HEK293 (cell line): ENCODE measurements around the gene CLASP1.
"Not testable (repeated sequence)": the region's sequence is repeated elsewhere in the genome, so short reads cannot be mapped to it uniquely, and the experiment has no call there.

Experiments
- CTCF ChIA-PET: fragments of 350-600 bp; formaldehyde crosslinking; extraction: SDS; loops from one replicate; lab custom pipeline; 2021; ENCODE audit warnings: antibody characterized with exemption; lab: Yijun Ruan, JAX
- POLR2A ChIA-PET: fragments of 300-600 bp; formaldehyde crosslinking; extraction: SDS; loops from one replicate; lab custom pipeline; 2020; ENCODE audit warnings: antibody characterized with exemption, inconsistent platforms; lab: Yijun Ruan, JAX
- H3K27ac ChIP-seq: fragments of 200-500 bp; sonication (Bioruptor generic); 2 replicates; pipeline ENCODE4 v1.5.1; 2014; ENCODE audit warnings: low read depth, low read length, control low read depth, inconsistent platforms; ENCODE audit errors: extremely low read depth
- H3K36me3 ChIP-seq, 2 experiments: fragments of 200-500 bp in 1 of 2; sonication (Bioruptor generic) in 1 of 2; 1 replicate in 1 of 2; 2 replicates in 1 of 2; pipeline ENCODE4 v1.5.1; 2014 to 2017; ENCODE audit warnings: inconsistent platforms in 2 of 2, low read length in 2 of 2; ENCODE audit not compliant: control insufficient read depth in 2 of 2, insufficient read depth in 1 of 2
- H3K4me1 ChIP-seq: fragments of 200-500 bp; sonication (Bioruptor generic); 2 replicates; pipeline ENCODE4 v1.5.1; 2014; ENCODE audit warnings: mild to moderate bottlenecking, low read length, inconsistent platforms; ENCODE audit not compliant: control insufficient read depth, insufficient read depth
- H3K4me3 ChIP-seq: 2 replicates; pipeline ENCODE4 v1.5.1; 2011; ENCODE audit warnings: low read depth, mild to moderate bottlenecking, control low read depth, low read length, moderate library complexity
- H3K9me3 ChIP-seq: fragments of 200-500 bp; sonication (Bioruptor generic); 2 replicates; pipeline ENCODE4 v1.5.1; 2014; ENCODE audit warnings: low read depth, low read length, inconsistent platforms; ENCODE audit not compliant: control insufficient read depth, insufficient read depth
- GLI2 ChIP-seq: fragments of 450-650 bp; formaldehyde crosslinking; IDR thresholded peaks from 2 replicates; pipeline ENCODE4; 2017; ENCODE audit warnings: missing biosample characterization, missing genetic modification characterization, low read depth, borderline replicate concordance
- KLF16 ChIP-seq: fragments of 450-650 bp; formaldehyde crosslinking; IDR thresholded peaks from 2 replicates; pipeline ENCODE4 v1.5.1; 2017; ENCODE audit warnings: missing biosample characterization, missing genetic modification characterization
- ZBTB20 ChIP-seq: fragments of 450-650 bp; formaldehyde crosslinking; IDR thresholded peaks from 2 replicates; pipeline ENCODE4 v1.5.1; 2016; ENCODE audit warnings: missing biosample characterization, missing genetic modification characterization
- ZNF140 ChIP-seq: fragments of 450-650 bp; formaldehyde crosslinking; IDR thresholded peaks from 2 replicates; pipeline ENCODE4 v1.5.1; 2016; ENCODE audit warnings: missing biosample characterization, missing genetic modification characterization
- ZNF266 ChIP-seq: fragments of 450-650 bp; formaldehyde crosslinking; IDR thresholded peaks from 2 replicates; pipeline ENCODE4 v1.5.1; 2016; ENCODE audit warnings: missing biosample characterization, missing genetic modification characterization, low read depth
- ZNF670 ChIP-seq: fragments of 450-650 bp; formaldehyde crosslinking; IDR thresholded peaks from 2 replicates; pipeline ENCODE4 v1.5.1; 2016; ENCODE audit warnings: missing biosample characterization, missing genetic modification characterization, low read depth
- ZNF677 ChIP-seq: fragments of 450-650 bp; IDR thresholded peaks from 2 replicates; pipeline ENCODE4 v1.5.0; 2018; ENCODE audit warnings: missing biosample characterization, mild to moderate bottlenecking, missing genetic modification characterization, moderate library complexity
- ZNF792 ChIP-seq: fragments of 450-650 bp; formaldehyde crosslinking; IDR thresholded peaks from 2 replicates; pipeline ENCODE4 v1.5.1; 2016; ENCODE audit warnings: missing biosample characterization, missing genetic modification characterization
- ZNF830 ChIP-seq: fragments of 450-650 bp; IDR thresholded peaks from 2 replicates; pipeline ENCODE4 v1.5.0; 2018; ENCODE audit warnings: missing biosample characterization, missing genetic modification characterization, low read depth, mild to moderate bottlenecking, moderate library complexity
- TF ChIP-seq, protein P1 (sequence below): fragments of 450-650 bp; IDR thresholded peaks from 2 replicates; pipeline ENCODE4 v1.5.1; 2018; ENCODE audit warnings: missing biosample characterization, missing genetic modification characterization
- TF ChIP-seq, protein P2 (sequence below): fragments of 450-650 bp; formaldehyde crosslinking; optimal IDR thresholded peaks from 2 replicates; pipeline ENCODE3; 2016; ENCODE audit warnings: missing biosample characterization, mild to moderate bottlenecking, missing genetic modification characterization
- TF ChIP-seq, protein P3 (sequence below): fragments of 450-650 bp; formaldehyde crosslinking; IDR thresholded peaks from 2 replicates; pipeline ENCODE4 v1.5.1; 2017; ENCODE audit warnings: missing biosample characterization, missing genetic modification characterization
- TF ChIP-seq, protein P4 (sequence below): fragments of 450-650 bp; formaldehyde crosslinking; IDR thresholded peaks from 2 replicates; pipeline ENCODE4 v1.5.1; 2016; ENCODE audit warnings: missing biosample characterization, missing genetic modification characterization
- TF ChIP-seq, protein P5 (sequence below): fragments of 450-650 bp; formaldehyde crosslinking; IDR thresholded peaks from 2 replicates; pipeline ENCODE4 v1.5.0; 2017; ENCODE audit warnings: missing biosample characterization, missing genetic modification characterization, borderline replicate concordance
- TF ChIP-seq, protein P6 (sequence below): fragments of 450-650 bp; formaldehyde crosslinking; IDR thresholded peaks from 2 replicates; pipeline ENCODE4 v1.5.1; 2016; ENCODE audit warnings: missing biosample characterization, missing genetic modification characterization
- TF ChIP-seq, protein P7 (sequence below): fragments of 450-650 bp; formaldehyde crosslinking; IDR thresholded peaks from 2 replicates; pipeline ENCODE4 v1.5.1; 2016; ENCODE audit warnings: missing biosample characterization, missing genetic modification characterization
- TF ChIP-seq, protein P8 (sequence below): fragments of 450-650 bp; formaldehyde crosslinking; IDR thresholded peaks from 2 replicates; pipeline ENCODE4 v1.5.1; 2016; ENCODE audit warnings: missing biosample characterization, missing genetic modification characterization
- TF ChIP-seq, protein P9 (sequence below): sonication (generic); formaldehyde crosslinking; IDR thresholded peaks from 2 replicates; pipeline ENCODE4 v1.8.1; 2022; ENCODE audit warnings: mild to moderate bottlenecking, moderate library complexity, missing genetic modification reagents
- TF ChIP-seq, protein P10 (sequence below): fragments of 450-650 bp; formaldehyde crosslinking; IDR thresholded peaks from 2 replicates; pipeline ENCODE4 v1.5.1; 2016; ENCODE audit warnings: missing biosample characterization, missing genetic modification characterization

The CLASP1 gene

DNA sequence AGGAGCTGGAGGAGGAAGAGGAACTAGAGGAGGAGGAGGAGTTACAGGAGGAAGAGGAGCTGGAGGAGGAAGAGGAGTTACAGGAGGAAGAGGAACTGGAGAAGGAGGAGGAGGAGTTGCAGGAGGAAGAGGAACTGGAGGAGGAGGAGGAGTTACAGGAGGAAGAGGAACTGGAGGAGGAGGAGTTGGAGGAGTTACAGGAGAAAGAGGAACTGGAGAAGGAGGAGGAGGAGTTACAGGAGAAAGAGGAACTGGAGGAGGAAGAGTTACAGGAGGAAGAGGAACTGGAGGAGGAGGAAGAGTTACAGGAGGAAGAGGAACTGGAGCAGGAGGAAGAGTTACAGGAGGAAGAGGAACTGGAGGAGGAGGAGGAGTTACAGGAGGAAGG, 38.8 kb downstream of the CLASP1 start:
- POLR2A ChIA-PET = interaction anchor here (1.0 kb wide), 1 partner anchor 33 kb away, joined by 3 read pairs; no protein-coding TSS in a partner anchor
- TF ChIP-seq, protein P1, sequence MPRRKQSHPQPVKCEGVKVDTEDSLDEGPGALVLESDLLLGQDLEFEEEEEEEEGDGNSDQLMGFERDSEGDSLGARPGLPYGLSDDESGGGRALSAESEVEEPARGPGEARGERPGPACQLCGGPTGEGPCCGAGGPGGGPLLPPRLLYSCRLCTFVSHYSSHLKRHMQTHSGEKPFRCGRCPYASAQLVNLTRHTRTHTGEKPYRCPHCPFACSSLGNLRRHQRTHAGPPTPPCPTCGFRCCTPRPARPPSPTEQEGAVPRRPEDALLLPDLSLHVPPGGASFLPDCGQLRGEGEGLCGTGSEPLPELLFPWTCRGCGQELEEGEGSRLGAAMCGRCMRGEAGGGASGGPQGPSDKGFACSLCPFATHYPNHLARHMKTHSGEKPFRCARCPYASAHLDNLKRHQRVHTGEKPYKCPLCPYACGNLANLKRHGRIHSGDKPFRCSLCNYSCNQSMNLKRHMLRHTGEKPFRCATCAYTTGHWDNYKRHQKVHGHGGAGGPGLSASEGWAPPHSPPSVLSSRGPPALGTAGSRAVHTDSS (tag by site-specific recombination) = peak; percentile 66; the same call in 1 of the 2 replicates
- H3K36me3 ChIP-seq, H3K27ac ChIP-seq, H3K4me1 ChIP-seq, H3K4me3 ChIP-seq, CTCF ChIA-PET, H3K9me3 ChIP-seq: not testable (repeated sequence)

DNA sequence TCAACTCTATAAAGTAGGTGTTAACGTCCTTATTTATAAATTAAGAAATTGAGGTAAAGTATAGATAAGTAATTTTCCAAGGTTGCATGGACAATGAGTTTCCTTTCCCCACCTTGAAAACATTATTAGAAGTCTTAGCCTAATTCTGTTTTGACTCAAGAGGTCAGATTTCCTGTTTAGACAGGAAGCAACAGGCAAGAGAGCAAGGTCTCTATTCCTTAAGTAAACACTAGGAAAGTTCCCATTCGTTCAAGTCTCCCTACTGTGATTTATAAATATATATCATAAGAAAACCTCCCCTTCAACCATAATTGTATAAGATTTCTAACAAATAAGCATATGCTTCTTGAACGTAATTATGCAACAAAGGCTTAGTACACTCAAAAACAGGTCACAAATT, 40.3 kb downstream of the CLASP1 start:
- no peaks in the 10 kb centered on the region for H3K9me3 ChIP-seq
- no peak overlapping the region for H3K27ac ChIP-seq
- POLR2A ChIA-PET = no interaction called here
- CTCF ChIA-PET = interaction anchor here (1.7 kb wide), 1 partner anchor 13 kb away, joined by 5 read pairs; no protein-coding TSS in a partner anchor
- no peak overlapping the region for H3K4me3 ChIP-seq
- no peaks in the 10 kb centered on the region for H3K4me1 ChIP-seq
- peaks cover 0 to 9% of the 10 kb centered on the region in 2 experiments; a peak in 1 of 3 replicates for H3K36me3 ChIP-seq
- TF ChIP-seq, protein P2, sequence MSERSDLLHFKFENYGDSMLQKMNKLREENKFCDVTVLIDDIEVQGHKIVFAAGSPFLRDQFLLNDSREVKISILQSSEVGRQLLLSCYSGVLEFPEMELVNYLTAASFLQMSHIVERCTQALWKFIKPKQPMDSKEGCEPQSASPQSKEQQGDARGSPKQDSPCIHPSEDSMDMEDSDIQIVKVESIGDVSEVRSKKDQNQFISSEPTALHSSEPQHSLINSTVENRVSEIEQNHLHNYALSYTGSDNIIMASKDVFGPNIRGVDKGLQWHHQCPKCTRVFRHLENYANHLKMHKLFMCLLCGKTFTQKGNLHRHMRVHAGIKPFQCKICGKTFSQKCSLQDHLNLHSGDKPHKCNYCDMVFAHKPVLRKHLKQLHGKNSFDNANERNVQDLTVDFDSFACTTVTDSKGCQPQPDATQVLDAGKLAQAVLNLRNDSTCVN (tag by site-specific recombination) = no peak
- TF ChIP-seq, protein P3, sequence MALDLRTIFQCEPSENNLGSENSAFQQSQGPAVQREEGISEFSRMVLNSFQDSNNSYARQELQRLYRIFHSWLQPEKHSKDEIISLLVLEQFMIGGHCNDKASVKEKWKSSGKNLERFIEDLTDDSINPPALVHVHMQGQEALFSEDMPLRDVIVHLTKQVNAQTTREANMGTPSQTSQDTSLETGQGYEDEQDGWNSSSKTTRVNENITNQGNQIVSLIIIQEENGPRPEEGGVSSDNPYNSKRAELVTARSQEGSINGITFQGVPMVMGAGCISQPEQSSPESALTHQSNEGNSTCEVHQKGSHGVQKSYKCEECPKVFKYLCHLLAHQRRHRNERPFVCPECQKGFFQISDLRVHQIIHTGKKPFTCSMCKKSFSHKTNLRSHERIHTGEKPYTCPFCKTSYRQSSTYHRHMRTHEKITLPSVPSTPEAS = no peak
- TF ChIP-seq, protein P4, sequence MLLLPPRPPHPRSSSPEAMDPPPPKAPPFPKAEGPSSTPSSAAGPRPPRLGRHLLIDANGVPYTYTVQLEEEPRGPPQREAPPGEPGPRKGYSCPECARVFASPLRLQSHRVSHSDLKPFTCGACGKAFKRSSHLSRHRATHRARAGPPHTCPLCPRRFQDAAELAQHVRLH (tag by site-specific recombination) = no peak
- no peak for TF ChIP-seq ZNF677 (tag by site-specific recombination)
- no peak for TF ChIP-seq KLF16 (tag by site-specific recombination)
- TF ChIP-seq ZNF266 (tag by site-specific recombination) = no peak
- TF ChIP-seq, protein P5, sequence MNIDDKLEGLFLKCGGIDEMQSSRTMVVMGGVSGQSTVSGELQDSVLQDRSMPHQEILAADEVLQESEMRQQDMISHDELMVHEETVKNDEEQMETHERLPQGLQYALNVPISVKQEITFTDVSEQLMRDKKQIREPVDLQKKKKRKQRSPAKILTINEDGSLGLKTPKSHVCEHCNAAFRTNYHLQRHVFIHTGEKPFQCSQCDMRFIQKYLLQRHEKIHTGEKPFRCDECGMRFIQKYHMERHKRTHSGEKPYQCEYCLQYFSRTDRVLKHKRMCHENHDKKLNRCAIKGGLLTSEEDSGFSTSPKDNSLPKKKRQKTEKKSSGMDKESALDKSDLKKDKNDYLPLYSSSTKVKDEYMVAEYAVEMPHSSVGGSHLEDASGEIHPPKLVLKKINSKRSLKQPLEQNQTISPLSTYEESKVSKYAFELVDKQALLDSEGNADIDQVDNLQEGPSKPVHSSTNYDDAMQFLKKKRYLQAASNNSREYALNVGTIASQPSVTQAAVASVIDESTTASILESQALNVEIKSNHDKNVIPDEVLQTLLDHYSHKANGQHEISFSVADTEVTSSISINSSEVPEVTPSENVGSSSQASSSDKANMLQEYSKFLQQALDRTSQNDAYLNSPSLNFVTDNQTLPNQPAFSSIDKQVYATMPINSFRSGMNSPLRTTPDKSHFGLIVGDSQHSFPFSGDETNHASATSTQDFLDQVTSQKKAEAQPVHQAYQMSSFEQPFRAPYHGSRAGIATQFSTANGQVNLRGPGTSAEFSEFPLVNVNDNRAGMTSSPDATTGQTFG (tag by site-specific recombination) = no peak
- TF ChIP-seq ZNF792 (tag by site-specific recombination) = no peak
- TF ChIP-seq, protein P6, sequence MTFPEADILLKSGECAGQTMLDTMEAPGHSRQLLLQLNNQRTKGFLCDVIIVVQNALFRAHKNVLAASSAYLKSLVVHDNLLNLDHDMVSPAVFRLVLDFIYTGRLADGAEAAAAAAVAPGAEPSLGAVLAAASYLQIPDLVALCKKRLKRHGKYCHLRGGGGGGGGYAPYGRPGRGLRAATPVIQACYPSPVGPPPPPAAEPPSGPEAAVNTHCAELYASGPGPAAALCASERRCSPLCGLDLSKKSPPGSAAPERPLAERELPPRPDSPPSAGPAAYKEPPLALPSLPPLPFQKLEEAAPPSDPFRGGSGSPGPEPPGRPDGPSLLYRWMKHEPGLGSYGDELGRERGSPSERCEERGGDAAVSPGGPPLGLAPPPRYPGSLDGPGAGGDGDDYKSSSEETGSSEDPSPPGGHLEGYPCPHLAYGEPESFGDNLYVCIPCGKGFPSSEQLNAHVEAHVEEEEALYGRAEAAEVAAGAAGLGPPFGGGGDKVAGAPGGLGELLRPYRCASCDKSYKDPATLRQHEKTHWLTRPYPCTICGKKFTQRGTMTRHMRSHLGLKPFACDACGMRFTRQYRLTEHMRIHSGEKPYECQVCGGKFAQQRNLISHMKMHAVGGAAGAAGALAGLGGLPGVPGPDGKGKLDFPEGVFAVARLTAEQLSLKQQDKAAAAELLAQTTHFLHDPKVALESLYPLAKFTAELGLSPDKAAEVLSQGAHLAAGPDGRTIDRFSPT (tag by site-specific recombination) = no peak
- TF ChIP-seq, protein P7, sequence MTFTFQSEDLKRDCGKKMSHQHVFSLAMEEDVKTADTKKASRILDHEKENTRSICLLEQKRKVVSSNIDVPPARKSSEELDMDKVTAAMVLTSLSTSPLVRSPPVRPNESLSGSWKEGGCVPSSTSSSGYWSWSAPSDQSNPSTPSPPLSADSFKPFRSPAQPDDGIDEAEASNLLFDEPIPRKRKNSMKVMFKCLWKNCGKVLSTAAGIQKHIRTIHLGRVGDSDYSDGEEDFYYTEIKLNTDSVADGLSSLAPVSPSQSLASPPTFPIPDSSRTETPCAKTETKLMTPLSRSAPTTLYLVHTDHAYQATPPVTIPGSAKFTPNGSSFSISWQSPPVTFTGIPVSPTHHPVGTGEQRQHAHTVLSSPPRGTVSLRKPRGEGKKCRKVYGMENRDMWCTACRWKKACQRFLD (tag by site-specific recombination) = no peak
- TF ChIP-seq GLI2 = no peak
- TF ChIP-seq ZNF670 (tag by site-specific recombination) = no peak
- TF ChIP-seq ZNF140 (tag by site-specific recombination) = no peak
- no peak for TF ChIP-seq ZNF830 (tag by site-specific recombination)
- TF ChIP-seq, protein P8, sequence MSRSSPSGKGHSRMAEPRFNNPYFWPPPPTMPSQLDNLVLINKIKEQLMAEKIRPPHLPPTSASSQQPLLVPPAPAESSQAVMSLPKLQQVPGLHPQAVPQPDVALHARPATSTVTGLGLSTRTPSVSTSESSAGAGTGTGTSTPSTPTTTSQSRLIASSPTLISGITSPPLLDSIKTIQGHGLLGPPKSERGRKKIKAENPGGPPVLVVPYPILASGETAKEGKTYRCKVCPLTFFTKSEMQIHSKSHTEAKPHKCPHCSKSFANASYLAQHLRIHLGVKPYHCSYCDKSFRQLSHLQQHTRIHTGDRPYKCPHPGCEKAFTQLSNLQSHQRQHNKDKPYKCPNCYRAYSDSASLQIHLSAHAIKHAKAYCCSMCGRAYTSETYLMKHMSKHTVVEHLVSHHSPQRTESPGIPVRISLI = no peak
- TF ChIP-seq, protein P9, sequence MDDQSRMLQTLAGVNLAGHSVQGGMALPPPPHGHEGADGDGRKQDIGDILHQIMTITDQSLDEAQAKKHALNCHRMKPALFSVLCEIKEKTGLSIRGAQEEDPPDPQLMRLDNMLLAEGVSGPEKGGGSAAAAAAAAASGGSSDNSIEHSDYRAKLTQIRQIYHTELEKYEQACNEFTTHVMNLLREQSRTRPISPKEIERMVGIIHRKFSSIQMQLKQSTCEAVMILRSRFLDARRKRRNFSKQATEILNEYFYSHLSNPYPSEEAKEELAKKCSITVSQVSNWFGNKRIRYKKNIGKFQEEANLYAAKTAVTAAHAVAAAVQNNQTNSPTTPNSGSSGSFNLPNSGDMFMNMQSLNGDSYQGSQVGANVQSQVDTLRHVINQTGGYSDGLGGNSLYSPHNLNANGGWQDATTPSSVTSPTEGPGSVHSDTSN (CRISPR knock-in tag) = no peak
- TF ChIP-seq, protein P10, sequence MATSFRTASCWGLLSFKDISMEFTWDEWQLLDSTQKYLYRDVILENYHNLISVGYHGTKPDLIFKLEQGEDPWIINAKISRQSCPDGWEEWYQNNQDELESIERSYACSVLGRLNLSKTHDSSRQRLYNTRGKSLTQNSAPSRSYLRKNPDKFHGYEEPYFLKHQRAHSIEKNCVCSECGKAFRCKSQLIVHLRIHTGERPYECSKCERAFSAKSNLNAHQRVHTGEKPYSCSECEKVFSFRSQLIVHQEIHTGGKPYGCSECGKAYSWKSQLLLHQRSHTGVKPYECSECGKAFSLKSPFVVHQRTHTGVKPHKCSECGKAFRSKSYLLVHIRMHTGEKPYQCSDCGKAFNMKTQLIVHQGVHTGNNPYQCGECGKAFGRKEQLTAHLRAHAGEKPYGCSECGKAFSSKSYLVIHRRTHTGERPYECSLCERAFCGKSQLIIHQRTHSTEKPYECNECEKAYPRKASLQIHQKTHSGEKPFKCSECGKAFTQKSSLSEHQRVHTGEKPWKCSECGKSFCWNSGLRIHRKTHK = no peak
- TF ChIP-seq ZBTB20 = no peak
